Activated naive CD4-positive, alpha-beta T cell treated with anti-CD3 and anti-CD28 coated beads, Interleukin-2, amount 10 ng/mL, durations not matched to agents 7 days and 5 days (primary cell): ENCODE data around the gene SPP2.

Experiments used
- CTCF ChIA-PET: fragments of 350-600 bp; sonication (Branson Sonifier 250); formaldehyde crosslinking; loops from one replicate; lab custom pipeline; 2021; ENCODE audit warnings: antibody characterized with exemption; lab: Charles Lee
- DNase-seq: peaks from one replicate; pipeline ENCODE4 v3.0.0-alpha.2; 2020
- H3K27ac Mint-ChIP-seq: one replicate; pipeline ENCODE4 v1.8.0; 2021; ENCODE audit warnings: mild to moderate bottlenecking, moderate library complexity, mixed read lengths
- H3K27me3 Mint-ChIP-seq: one replicate; pipeline ENCODE4 v1.8.0; 2021; ENCODE audit warnings: mild to moderate bottlenecking, mixed read lengths
- H3K36me3 Mint-ChIP-seq: one replicate; pipeline ENCODE4 v1.8.0; 2021; ENCODE audit warnings: mixed read lengths
- H3K4me1 Mint-ChIP-seq: one replicate; pipeline ENCODE4 v1.8.0; 2021; ENCODE audit warnings: mixed read lengths
- H3K4me3 Mint-ChIP-seq: one replicate; pipeline ENCODE4 v1.8.0; 2021; ENCODE audit warnings: mild to moderate bottlenecking, moderate library complexity, mixed read lengths
- H3K9me3 Mint-ChIP-seq: one replicate; pipeline ENCODE4 v1.8.0; 2021; ENCODE audit warnings: mixed read lengths

The SPP2 gene

DNA sequence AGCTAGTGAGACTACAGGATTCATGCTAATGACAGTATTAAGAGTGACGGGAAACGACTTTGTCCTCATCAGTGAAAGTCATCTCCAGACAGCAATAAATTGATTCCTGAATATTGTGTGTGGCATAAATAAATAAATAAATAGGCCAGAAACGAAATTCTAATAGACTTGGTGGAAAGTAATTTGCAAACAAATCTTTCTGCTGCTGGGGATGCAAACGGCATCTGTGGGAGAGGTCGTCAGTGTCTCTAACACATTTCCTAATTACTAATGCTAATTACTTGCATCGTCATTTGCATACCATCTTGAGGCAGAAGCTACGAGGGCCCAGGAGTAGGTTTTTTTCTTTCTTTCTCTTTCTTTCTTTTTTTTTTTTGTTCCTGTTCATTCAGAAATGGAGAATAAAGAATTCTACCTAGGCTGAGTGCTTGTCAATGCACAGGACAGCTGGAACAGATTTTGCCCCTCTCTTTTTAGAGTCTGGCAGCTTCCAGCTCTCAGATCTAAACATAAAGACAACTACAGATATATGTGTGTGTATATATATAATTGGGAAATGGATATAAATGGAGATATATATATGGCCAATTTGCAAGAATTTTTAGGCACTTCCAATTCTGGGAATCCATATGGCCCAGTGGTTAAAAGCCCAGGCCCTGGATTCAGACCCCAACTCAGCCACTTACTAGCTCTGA is 75.1 kb downstream of the SPP2 start:
- CTCF ChIA-PET, result interaction anchor here (0.8 to 1.5 kb wide), 2 partner anchors 10 to 375 kb away, joined by 3 read pairs; no protein-coding TSS in a partner anchor
- H3K9me3 Mint-ChIP-seq, result no peaks in the 10 kb centered on the region

DNA sequence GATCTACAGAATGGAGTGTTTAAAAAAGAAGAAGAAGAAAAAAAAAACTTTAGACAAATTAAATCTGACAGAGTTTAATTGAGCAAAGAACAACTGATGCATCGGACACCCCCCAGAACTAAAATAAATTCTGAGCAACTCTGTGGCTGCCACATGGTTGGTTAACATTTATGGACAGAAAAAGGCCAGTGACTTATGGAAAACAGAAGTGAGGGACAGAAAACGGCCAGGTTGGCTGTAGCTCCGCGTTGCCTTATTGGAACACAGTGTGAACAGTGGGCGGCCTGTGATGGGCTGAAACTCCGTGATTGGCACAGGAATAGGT is 75.6 kb downstream of the SPP2 start:
- Mint-ChIP-seq H3K27me3 (peaks cover 28% of the 10 kb centered on the region), H3K4me3 (no peak overlapping the region), H3K27ac (no peak overlapping the region), H3K9me3 (no peaks in the 10 kb centered on the region), H3K36me3 (no peaks in the 10 kb centered on the region), H3K4me1 (no peaks in the 10 kb centered on the region)
- CTCF ChIA-PET, result interaction anchor here (0.8 to 1.5 kb wide), 2 partner anchors 9 to 375 kb away, joined by 3 read pairs; no protein-coding TSS in a partner anchor
- no peak for DNase-seq

More for the DNA sequence above, 75.1 kb downstream of the SPP2 start:
- H3K36me3 Mint-ChIP-seq, result no peaks in the 10 kb centered on the region
- no peak for DNase-seq
- H3K4me3 Mint-ChIP-seq, result no peak overlapping the region
- peaks cover 25% of the 10 kb centered on the region for H3K27me3 Mint-ChIP-seq
- H3K4me1 Mint-ChIP-seq, result no peaks in the 10 kb centered on the region
- H3K27ac Mint-ChIP-seq, result no peak overlapping the region
